GM19193 (cell line): Measurements from ENCODE around the gene CNOT6L.

Experiments
- POLR2A ChIP-seq: IDR thresholded peaks from 4 replicates; pipeline ENCODE4 v1.6.1; 2011; ENCODE audit not compliant: insufficient read depth, insufficient read length; ENCODE audit errors: extremely low read depth

Gene CNOT6L

DNA sequence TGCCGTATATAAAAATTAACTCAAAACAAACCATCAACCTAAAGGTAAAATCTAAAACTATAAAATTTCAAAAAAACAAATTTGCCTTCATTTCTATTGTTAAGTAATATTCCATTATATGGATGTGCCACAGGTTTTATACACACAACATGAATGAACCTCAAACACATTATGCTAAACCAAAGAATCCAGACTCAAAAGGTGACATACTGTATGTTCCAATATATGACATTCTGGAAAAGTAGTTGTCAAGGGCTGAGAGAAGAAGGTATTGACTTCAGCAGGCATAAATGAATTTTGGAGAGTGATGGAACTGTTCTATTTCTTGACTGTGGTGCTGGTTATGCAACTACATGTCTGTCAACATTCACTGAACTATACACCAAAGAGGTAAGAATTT is 56.6 kb downstream of the CNOT6L start:
- TF ChIP-seq POLR2A: no peak

DNA sequence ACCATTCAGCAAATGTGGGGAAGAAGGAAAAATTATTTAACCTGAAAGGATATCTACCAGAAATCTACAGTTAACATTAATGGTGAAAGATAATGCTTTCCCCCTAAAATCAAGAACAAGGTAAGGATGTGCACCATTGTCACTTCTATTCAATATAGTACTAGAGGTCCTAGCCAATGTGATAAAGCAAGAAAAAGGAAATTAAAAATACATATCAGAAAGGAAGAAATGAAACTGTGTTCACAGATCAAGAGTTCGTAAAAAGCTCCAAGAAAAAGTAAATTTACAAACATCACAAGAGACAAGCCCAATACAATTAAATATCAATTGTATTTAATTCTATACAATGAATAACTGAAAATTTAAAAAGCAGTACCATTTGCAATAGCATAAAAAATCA is 57.6 kb downstream of the CNOT6L start:
- no peak for TF ChIP-seq POLR2A

DNA sequence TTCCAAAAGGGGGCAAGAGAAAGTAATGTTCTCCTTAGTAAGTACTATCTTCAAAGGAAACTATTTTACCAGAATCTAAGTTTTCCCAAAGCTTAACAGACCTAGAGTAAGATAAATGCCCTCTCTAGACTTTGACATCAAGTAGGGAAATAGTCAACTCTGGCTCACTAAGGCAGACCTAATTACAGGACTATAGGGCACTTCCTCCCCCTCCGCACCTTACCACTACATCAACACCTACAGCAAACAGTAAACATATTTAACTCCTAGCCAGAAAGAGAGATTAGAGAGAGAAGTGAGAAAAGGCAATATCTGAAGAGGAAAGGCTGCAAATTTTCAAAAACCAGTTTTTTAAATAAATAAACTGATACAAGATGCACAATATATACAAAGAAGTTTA is 60.4 kb downstream of the CNOT6L start:
- no peak for TF ChIP-seq POLR2A

DNA sequence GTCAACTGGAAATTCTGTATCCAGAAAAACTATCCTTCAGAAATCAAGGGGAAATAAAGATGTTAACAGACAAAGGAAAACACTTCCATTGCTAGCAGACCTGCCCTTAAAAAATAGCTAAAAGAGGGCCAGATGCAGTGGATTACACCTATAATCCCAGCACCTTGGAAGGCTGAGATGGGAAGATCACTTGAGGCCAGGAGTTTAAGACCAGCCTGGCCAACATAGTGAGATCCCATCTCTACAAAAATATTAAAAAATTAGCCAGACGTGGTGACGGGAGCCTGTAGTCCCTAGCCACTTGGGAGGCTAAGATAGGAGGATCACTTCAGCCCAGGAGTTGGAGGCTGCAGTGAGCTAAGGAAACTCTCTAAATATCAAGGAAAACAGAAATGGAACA is 67.4 kb downstream of the CNOT6L start:
- TF ChIP-seq POLR2A: no peak

DNA sequence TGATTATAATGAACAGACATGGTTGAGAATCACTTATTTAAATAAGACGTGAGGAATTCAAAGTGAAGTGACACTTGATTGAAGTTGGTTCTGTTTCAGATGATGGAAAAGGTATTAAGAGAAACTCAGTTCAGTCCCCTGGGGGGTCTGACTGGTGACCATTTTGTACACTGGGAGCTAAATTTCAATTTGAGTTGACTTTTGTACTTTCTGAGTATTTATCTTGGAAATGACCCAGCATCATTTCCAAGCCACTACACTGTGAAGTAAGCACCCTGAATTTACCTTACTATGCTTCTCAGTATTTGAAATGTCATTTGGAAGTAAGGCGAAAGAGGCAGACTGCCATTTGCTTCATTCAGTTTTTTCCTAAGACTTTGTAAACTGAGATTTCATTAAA is 73.4 kb downstream of the CNOT6L start:
- no peak for TF ChIP-seq POLR2A

DNA sequence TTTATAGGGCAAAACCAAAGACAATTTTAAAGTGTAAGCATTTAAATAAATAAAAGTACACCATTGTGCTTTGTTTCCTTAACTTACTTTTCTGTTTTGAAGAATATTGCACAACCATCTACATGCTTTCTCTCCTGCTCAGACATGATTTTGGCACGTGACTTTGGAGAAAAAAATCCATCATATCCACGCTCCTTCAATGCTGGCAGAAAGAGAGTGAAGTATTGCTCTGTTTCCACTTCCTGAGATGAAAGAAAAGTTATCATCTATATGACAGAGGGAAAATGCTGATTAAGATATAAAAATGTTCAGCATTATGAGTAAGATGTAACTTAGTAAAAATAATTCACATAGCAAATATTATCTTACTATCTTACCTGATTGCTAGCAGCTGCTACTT is 77.1 kb downstream of the CNOT6L start:
- TF ChIP-seq POLR2A: no peak

DNA sequence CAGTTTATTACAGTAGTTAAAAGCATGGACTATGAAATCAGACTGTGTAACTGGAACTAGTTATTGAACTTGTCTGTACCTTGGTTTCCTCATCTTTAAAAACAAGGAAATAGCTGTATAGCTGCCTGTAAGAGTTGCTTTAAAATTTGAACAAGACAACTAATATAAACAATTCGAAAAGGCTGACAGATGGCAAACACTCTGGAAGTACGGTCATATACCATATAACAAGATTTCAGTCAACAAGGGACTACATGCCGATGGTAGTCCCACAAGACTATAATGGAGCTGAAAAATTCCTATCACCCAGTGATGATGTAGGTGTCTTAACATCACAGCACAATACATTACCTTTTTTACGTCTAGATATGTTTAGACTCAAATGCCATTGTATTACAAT is 78.7 kb downstream of the CNOT6L start:
- TF ChIP-seq POLR2A: no peak

DNA sequence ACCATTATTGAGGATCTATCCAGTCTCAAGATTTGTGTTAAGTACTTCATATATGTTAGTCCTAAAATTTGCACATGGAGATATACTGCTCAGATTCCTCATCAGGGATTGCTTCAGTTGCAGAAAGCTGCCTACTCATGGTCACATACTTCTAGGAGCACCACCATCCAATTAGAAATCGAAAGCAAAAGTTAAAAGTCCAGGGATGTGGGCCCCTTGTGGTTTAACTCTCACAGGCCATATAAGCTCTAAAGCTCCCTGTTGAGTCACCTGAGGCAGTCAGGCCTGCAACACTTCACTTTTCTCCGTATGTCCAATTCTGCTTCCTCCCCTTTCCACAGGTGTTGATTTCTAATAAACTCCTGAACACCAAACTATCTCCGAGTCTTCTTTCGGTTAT is 84.2 kb downstream of the CNOT6L start:
- TF ChIP-seq POLR2A: no peak

DNA sequence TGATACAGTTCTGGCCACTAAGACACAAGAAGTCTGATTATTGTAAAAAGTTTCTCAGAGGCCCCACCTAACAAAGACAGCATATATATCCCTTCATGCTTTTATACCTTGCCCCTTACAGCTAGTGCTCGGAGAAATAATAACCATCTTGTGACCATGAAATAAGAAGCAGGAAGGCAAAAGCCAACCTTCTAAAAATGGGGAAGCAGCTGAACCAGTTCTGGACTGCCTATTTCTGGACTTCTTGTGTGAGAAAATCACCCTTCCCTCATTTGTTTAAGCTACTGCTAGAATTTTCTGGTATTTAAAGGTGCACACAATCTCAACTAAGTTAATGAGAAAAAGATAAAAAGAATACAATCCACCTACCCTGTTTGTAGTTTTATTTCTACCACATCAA is 87.5 kb downstream of the CNOT6L start:
- no peak for TF ChIP-seq POLR2A

DNA sequence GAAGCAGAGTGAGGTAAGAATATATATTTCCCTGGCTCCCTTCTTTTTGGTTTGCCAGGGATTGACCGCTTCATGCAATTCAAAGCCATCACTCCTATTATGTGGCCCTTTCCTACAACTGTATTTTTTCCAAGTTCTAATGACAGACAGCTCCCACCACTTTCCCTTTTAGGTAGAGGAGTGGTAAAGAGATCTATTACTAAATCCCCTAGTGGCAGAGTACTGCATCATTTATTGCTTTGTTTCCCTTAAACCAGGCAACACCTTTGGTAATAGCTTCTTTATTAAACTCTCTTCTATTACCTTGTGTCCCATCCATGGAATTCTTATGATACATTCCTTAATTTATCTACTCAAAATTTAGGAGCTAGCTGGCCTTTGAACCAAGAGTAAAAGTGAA is 90.7 kb downstream of the CNOT6L start:
- TF ChIP-seq POLR2A: no peak

DNA sequence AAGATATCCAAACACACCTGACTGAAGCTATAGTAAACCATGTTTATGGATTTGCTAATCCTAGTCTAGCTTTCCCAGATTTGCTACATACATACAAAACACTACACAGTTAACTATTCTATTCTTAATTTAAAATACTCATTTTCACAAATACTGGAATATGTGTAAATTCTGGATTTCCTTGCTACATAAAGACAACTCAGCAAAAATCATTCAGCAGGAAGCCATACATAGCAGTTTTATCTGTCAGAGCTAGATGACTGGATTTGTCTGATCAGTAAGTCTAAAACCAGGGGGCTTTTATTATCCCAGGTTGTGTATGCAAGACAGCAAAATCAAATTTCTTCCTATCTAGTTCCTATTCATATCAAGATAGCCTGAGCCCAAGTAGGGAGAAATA is 98.1 kb downstream of the CNOT6L start:
- no peak for TF ChIP-seq POLR2A

DNA sequence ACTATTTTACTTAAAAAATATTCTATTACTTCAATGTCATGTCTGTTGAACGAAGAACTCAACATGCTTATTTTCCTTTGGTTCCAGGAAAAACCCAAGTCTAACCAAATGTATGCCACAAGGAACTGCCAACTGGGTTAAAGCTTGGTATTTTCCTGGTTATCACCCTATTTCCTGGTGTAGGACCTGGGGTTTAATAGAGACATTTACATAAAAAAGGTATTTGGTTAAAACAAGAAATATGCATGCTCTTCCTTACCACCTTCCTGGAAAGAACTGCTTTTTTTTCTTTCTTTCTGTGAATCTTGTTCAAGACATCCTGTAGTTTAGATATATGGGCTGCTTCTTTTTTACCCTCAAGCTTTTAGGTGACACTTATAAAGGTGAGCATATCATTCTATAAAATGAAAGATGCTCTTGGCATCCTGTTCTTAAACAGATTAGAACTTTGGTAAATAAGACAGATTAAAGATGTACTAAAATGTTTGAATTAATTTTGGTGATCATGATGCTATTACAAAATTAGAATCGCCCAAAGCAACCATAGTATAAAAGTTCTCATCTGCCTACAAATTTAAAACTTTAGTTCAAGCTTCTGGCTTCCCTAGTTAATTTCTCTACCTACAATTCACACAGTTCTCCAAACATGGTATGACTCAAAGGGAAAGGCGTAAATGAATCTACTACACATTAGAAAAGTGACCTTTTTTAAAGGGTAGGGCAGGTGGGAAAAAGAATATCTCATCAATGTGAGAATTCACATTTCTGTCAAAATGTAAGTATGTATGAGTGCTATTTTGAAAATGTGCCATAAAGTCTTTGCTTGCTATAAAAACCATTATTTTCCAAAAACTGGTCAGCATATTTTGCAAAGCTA is 103.5 kb downstream of the CNOT6L start:
- TF ChIP-seq POLR2A: no peak

DNA sequence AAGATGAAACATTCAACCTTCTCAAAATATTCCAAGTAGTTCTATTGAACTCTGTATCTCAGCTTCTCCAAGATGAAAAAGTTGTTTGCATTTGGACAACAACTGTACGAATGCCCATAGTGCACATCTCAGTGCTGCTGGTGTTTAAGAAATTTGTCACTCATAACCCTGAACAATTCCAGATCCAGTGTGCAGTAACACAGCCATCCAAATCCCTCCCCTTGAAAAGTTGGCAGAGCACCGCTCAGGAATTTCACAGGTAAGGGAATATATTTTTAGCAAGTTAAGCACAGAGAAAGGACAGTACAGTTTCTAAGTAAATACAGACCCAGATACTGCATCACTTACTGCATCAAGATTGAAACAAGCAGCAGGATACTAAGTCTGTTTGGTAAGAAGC is 104.7 kb downstream of the CNOT6L start:
- TF ChIP-seq POLR2A: no peak

DNA sequence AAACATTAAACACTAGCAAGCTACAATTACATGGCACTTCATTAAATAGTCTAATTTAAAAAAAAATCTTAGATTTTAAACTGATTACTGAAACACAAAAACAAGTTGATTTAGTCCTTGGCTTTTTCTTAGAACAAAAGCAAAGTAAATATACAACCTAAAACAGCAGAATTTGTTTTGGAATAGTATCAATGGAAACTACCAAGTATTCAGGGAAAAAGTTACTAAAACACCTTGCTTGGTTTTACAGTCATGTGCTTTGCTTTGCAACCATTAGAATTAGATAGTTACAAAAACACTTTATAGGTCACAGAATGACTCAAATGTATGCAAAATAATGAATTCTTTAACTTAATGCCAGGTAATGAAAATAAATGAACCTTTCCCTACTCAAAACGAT is 105.3 kb downstream of the CNOT6L start:
- TF ChIP-seq POLR2A: no peak

DNA sequence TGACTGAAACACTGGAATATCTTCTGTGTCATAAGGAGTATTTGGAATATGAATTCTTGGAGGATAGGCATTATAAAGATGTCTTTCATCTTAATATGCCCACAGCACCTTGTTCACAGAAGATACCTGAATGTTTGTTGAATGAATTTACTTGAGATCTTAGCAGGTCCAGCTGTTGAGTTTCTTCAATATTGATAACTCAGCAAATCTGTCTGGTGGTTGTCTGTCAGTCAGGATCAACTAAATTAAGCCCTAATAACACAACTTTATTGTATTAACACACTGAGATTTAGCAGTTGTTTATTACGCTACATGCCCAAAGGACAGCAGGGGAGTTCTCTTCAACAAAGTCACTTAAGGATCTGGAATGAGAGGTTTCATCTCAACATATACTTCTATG is 106.5 kb downstream of the CNOT6L start:
- no peak for TF ChIP-seq POLR2A

DNA sequence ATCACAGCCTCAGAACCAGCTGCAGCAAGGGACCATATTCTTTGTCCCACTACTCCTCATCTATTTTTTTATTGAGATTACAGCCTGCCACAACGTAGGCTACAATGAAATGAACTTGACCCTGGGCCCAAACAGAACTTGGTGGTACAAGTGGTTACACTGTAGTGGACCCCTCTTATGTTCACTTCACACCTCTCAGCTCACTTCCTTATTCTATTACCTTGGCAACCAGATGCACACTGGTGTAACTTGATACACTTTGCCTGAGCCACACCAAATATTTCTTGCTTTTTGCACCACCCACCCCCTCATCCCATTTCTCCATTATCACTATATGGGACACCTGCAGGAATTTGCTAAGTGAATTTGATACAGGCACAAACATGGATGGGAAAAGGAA is 107.7 kb downstream of the CNOT6L start:
- TF ChIP-seq POLR2A: no peak

DNA sequence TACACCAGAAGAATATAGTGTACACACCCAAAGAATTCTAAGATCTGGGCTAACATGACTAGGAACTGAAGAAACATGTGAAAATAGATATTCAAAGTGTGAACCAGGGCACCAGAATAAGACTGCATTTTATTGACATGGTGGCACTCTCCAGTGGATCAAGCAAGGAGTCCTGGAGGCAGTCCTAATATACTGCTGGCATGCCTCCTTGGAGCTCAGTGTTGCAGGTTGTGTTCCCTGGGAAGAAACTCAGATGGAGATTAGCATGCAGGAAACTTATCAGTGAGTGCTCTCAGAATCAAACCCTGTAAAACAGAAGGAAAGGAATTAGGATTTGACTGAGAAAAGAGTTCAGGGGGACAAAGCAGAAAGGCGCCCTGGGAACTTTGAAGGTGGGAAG is 108.5 kb downstream of the CNOT6L start:
- no peak for TF ChIP-seq POLR2A

DNA sequence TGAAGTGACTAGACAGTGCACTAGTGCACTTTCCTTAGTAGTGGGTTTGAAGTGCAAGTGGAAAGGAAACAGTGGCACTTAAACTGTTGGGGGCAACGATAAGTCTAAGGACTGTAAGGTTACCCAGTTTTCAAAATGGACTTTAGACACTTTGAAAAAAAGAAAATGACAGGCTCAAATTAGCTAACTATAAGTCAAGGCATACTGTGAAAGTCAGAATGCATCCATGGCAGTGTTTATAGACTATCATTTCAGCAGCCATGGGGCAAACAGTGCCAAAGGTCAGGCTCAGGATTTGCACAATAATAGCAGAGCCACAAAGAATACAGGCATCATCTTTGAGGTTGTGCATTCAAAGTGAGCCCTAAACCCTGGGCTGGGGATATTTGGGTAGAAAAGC is 109.1 kb downstream of the CNOT6L start:
- no peak for TF ChIP-seq POLR2A

DNA sequence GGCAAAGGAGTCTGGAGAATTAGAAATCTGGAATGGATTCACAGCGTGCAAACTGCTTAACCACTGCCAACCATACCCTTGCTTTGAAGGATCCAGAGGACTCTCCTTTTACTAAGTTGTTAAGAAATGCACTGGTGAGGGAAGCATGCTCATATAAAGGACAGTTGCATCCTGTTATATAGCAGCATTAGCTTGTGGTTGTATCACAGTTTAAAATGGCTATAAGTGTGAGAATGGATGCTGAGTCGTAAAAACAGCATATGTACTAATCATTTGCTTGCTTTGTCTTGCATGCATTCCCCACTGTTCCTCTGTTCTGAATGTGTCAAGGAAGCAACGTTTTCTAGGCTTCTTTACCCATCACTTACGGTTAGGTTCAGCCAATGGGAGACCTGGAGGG is 112.5 kb downstream of the CNOT6L start:
- TF ChIP-seq POLR2A: no peak
